Measurements from ENCODE around the gene ZNF101.
"Not testable (repeated sequence)": the region's sequence is repeated elsewhere in the genome, so short reads cannot be mapped to it uniquely, and the experiment has no call there.

ZNF101 gene

DNA sequence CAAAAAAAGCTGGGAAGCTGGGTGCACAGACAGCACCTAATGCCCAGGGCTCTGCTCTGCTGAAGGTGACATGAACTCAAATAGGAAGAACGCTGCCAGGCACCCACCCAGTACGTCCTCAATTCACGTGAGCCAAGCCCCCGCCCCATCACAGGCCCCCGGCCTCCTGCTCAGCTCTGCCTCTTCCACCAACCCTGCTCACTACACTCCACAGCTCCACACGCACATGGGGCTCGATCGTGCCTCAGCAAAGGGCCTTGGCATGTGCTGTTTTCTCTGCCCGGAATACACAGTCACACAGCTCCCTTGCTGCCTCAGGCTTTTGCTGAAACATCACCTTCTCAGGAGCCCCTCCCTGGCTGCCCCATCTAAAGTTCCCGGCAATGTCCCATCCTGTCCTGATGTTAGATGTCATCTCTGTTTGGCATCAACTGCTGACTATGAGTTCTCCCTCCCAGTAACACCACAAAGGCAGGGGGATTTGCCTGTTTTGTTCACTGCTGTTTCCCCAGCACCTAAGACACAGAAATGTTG is 7.4 kb upstream of the ZNF101 start:
- Mint-ChIP-seq H3K9me3 (no peaks in the 10 kb centered on the region), H3K27me3 (no peaks in the 10 kb centered on the region), H3K27ac (peak overlapping the region; percentile 89 to 97), H3K36me3 (ENCODE audit: insufficient read depth) (peaks cover 69% of the 10 kb centered on the region), H3K4me1 (ENCODE audit: low read depth in 2 of 2) (peaks cover 24 to 27% of the 10 kb centered on the region in 2 donors), H3K4me3 (peak overlapping the region; percentile 72 to 84)
- ATAC-seq (replicated peaks) (no peak), DNase-seq (no peak)

DNA sequence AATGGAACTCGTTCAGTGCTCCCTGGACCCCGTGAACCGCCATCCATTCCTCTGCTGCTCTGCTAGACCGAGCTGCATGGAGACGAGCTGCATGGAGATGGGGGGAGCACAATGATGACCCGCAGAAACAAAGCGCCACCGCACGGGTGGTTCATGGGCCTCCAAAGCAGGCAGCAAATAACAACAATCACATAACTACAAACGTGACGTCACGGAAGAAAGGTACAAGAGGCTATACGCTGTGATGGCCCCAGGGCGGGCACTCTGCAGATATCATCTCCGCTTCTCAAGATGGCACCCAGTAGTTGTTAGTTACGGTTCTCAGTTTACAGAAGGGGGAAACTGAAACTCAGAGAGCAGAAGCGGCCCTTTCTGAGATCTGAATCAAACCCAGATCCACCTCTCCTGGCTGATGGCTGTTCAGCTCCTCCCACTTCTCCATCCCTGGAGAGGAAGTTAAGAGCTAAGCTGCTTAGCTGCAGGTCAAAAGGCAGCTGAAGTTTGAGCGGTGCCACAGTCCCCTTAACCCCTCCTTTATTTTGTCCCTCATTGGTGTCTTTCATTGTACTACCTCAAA is 6.9 kb upstream of the ZNF101 start:
- ATAC-seq (replicated peaks) (peak; percentile 28), DNase-seq (peak; percentile 50 to 62 (median 52))
- Mint-ChIP-seq H3K9me3 (no peaks in the 10 kb centered on the region), H3K4me3 (peak overlapping the region; percentile 72 to 84), H3K27me3 (no peaks in the 10 kb centered on the region), H3K4me1 (ENCODE audit: low read depth in 2 of 2) (peaks cover 26 to 27% of the 10 kb centered on the region in 2 donors), H3K36me3 (ENCODE audit: insufficient read depth) (peaks cover 67% of the 10 kb centered on the region), H3K27ac (peak overlapping the region; percentile 89 to 97)

DNA sequence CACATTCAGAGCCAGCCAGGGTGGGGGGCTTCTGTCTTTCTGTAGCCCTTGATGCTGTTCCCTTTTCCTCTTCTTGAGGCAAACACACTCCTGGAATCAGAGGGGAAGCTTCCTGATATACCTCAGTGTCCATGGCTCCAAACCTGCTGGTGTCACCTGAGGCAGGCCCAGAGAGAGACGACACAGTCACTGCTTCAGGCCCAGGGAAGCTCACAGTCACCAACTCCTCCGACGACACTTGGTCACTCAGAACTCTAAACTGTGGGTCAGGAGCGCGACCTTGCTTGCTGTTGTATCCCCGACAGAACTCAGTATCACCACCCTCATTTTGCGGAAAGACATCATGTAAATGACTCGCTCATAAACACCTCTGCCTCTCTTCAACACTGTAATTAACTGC is 6.3 kb upstream of the ZNF101 start:
- ATAC-seq (replicated peaks) = no peak
- Mint-ChIP-seq H3K27me3 (no peaks in the 10 kb centered on the region), H3K4me1 (ENCODE audit: low read depth in 2 of 2) (peaks cover 26 to 27% of the 10 kb centered on the region in 2 donors), H3K9me3 (no peaks in the 10 kb centered on the region), H3K4me3 (peak overlapping the region; percentile 72 to 84), H3K36me3 (ENCODE audit: insufficient read depth) (peaks cover 68% of the 10 kb centered on the region), H3K27ac (peak overlapping the region; percentile 89 to 97)
- no peak for DNase-seq

DNA sequence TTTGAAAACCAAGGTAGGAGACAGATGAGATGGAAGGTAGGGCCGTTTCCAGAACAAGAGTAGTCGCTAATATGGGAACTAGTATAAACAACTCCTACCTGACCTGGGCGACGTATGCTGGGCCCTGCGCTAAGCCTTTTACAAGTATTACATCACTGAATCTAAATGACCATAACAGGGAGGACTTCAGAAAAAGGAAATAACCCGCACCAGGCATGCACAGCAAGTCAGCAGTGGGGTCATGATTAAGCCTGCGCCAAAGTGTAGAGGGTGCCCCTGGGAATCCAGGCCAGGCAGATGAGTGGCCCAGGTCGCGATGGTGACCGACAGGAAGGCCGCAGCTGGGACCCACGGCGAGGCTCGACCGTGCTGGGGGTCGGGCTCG is 5.8 kb upstream of the ZNF101 start:
- ATAC-seq (replicated peaks) = peak; percentile 0
- no peak for DNase-seq
- no peaks in the 10 kb centered on the region for H3K9me3 Mint-ChIP-seq

DNA sequence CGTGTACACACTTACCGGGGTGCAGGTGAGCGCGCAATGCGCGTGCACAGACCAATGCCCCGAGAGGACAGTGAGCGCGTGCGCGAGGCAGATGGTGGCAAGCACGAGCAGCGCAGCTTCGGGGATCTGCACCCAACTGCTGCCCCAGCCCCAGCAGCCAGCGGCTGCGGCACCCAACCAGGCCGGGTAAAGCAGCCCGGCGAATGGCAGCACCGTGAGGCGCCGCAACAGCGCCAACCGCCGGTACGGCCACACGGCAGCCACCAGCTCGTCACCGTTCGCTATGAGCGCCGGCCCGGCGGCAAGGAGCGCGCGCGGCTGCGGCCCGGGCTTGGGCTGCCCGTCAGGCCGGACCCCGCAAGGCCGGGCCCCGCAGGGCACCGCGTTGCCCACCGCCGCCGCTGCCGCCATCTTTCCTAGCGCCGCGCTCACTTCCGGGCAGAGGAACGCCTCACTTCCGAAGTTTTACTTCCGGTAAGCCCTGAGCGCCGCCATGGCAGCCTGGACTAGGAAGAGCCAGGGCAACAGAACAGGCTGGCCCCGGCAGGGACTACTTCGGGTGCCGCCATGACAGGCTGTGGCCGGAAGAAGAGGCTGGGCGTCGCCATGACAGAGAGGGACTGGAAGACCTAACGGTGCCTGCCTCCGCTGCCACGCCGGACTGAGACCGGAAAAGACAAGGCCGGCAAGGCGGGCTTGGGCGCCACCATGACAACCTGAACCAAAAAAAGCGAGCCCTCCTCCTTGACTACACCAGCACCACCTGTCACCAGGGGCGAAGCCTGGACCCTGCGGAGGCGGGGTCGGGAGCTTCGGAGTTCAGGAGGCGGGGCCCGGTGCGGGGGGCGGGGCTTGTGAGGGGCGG is 5.2 kb upstream of the ZNF101 start, which contains the start of gene ATP13A1:
Gene ATP13A1 (minus strand): TSS at position 421 of the 865 bp plus-strand sequence. CDS start 10 bp downstream, at position 411.
- H3K27ac Mint-ChIP-seq = peak within 1 kb of the TSS; percentile 89 to 97
- peak within 1 kb of the TSS; percentile 72 to 84 for H3K4me3 Mint-ChIP-seq
- peak; percentile 92 to 94 (median 93) for DNase-seq
- peaks cover 67% of the 10 kb centered on the region for H3K36me3 Mint-ChIP-seq (ENCODE audit: insufficient read depth)
- ATAC-seq (replicated peaks) = peak; percentile 71
- no peaks in the 10 kb centered on the region for H3K27me3 Mint-ChIP-seq
- H3K4me1 Mint-ChIP-seq (ENCODE audit: low read depth in 2 of 2) = peaks cover 28 to 36% of the 10 kb centered on the region in 2 donors
- H3K9me3 Mint-ChIP-seq = no peaks in the 10 kb centered on the region

More for the DNA sequence above, 5.8 kb upstream of the ZNF101 start:
- Mint-ChIP-seq H3K27ac (peak overlapping the region; percentile 89 to 97), H3K27me3 (no peaks in the 10 kb centered on the region), H3K4me1 (ENCODE audit: low read depth in 2 of 2) (peaks cover 26 to 30% of the 10 kb centered on the region in 2 donors), H3K36me3 (ENCODE audit: insufficient read depth) (peaks cover 67% of the 10 kb centered on the region), H3K4me3 (peak overlapping the region; percentile 72 to 84)

DNA sequence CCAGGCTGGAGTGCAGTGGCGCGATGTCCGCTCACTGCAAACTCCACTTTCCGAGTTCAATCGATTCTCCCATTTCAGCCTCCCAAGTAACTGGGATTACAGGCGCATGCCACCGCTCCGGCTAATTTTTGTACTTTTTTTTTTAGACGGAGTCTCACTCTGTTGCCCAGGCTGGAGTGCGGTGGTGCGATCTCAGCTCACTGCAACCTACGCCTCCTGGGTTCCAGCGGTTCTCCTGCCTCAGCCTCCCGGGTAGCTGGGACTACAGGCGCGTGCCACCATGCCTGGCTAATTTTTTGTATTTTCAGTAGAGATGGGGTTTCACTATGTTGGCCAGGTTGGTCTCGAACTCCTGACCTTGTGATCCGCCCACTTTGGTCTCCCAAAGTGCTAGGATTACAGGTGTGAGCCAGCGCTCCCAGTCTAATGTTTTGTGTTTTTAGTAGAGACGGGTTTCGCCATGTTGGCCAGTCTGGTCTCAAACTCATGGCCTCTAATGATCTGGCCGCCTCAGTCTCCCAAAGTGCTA is 3.2 kb upstream of the ZNF101 start:
- not testable (repeated sequence) for H3K9me3 Mint-ChIP-seq; ATAC-seq (replicated peaks); DNase-seq; H3K27ac Mint-ChIP-seq; H3K27me3 Mint-ChIP-seq
- Mint-ChIP-seq H3K36me3 (ENCODE audit: insufficient read depth) (peaks cover 68% of the 10 kb centered on the region), H3K4me1 (ENCODE audit: low read depth in 2 of 2) (peaks cover 38 to 46% of the 10 kb centered on the region in 2 donors), H3K4me3 (peak overlapping the region in 1 of 2 donors; percentile 46)

DNA sequence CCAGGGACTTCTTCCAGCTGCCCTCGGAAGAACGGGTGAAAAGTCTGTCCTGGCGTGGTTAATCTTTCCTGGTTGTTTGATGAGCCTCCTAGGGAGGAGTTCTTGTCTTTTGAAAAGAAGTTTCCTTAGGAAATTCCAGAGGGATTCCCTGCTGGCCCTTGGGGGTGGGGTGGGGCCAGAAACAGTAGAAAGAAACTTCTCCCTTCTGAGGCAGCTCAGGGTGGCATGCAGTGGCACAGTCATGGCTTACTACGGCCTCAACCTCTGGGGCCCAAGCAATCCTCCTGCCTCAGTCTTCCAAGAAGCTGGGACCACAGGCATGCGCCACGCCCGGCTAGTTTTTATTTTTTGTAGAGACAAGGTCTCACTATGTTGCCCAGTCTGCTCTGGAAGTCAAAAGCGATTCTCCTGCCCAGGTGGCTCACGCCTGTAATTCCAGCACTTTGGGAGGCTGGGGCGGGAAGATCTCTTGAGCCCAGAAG is 1.5 kb downstream of the ZNF101 start:
- Mint-ChIP-seq H3K9me3 (no peaks in the 10 kb centered on the region), H3K27me3 (no peaks in the 10 kb centered on the region), H3K4me1 (ENCODE audit: low read depth in 2 of 2) (peaks cover 29 to 44% of the 10 kb centered on the region in 2 donors), H3K27ac (peak overlapping the region; percentile 84 to 95), H3K36me3 (ENCODE audit: insufficient read depth) (peaks cover 76% of the 10 kb centered on the region), H3K4me3 (peak overlapping the region; percentile 80 to 98)
- DNase-seq (no peak), ATAC-seq (replicated peaks) (no peak)

DNA sequence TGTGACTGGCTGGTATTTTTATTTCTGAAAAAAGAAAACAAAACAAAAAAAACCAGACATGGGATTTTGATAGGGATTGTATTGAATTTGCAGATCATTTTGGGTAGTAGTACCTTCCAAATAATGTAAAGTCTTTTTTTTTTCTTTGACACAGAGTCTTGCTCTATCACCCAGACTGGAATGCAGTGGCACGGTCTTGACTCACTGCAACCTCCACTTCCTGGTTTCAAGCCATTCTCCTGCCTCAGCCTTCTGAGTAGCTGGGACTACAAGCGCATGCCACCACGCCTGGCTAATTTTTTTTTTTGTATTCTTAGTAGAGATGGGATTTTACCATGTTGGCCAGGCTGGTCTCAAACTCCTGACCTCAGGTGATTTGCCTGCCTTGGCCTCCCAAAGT is 4.2 kb downstream of the ZNF101 start:
- Mint-ChIP-seq H3K27me3 (no peaks in the 10 kb centered on the region), H3K9me3 (peaks cover 0 to 3% of the 10 kb centered on the region in 2 donors), H3K27ac (peak overlapping the region; percentile 55 to 58), H3K36me3 (ENCODE audit: insufficient read depth) (peaks cover 88% of the 10 kb centered on the region), H3K4me3 (peak overlapping the region; percentile 52 to 62), H3K4me1 (ENCODE audit: low read depth in 2 of 2) (peaks cover 40 to 63% of the 10 kb centered on the region in 2 donors)
- no peak for DNase-seq
- ATAC-seq (replicated peaks) = no peak

DNA sequence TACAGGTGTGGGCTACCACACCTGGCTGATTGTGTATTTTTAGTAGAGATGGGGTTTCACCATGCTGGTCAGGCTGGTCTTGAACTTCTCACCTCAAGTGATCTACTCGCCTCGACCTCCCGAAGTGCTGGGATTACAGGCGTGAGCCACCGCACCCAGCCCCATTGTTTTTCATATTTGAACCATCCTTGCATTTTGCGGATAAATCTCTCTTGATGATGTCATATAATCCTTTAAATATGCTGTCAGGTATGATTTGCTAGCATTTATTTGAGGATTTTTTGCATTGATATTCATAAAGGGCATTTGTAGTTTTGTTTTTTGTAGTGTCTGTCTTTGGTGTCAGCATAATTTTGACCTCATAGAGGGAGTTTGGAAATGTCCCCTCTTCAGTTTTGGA is 5.7 kb downstream of the ZNF101 start:
- peaks cover 0 to 3% of the 10 kb centered on the region in 2 donors for H3K9me3 Mint-ChIP-seq
- H3K36me3 Mint-ChIP-seq (ENCODE audit: insufficient read depth) = peaks cover 90% of the 10 kb centered on the region
- DNase-seq = no peak
- H3K4me1 Mint-ChIP-seq (ENCODE audit: low read depth in 2 of 2) = peaks cover 38 to 60% of the 10 kb centered on the region in 2 donors
- peak overlapping the region; percentile 21 to 33 for H3K4me3 Mint-ChIP-seq
- peak overlapping the region; percentile 54 to 74 for H3K27ac Mint-ChIP-seq
- no peak for ATAC-seq (replicated peaks)
- no peaks in the 10 kb centered on the region for H3K27me3 Mint-ChIP-seq

DNA sequence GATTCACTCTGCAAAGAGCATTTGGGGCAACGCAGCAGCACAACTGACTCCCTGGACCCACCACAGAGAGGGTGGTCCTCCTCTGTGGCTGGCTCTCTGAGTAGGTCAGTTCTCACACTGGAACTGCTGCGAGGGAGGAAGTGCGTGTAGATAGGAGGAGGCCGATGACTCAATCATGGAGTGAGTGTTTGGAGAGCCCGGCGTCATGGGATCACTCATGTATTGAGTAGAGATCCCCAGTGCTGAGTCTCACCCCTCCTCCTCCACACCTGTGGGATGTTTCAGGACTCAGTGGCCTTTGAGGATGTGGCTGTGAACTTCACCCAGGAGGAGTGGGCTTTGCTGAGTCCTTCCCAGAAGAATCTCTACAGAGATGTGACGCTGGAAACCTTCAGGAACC is 8.9 kb downstream of the ZNF101 start:
- Mint-ChIP-seq H3K27ac (peak overlapping the region; percentile 60 to 84), H3K9me3 (peaks cover 0 to 3% of the 10 kb centered on the region in 2 donors), H3K36me3 (ENCODE audit: insufficient read depth) (peaks cover 86% of the 10 kb centered on the region), H3K27me3 (no peaks in the 10 kb centered on the region), H3K4me3 (peak overlapping the region in 1 of 2 donors; percentile 46), H3K4me1 (ENCODE audit: low read depth in 2 of 2) (peaks cover 19 to 36% of the 10 kb centered on the region in 2 donors)
- ATAC-seq (replicated peaks) (no peak), DNase-seq (no peak)

DNA sequence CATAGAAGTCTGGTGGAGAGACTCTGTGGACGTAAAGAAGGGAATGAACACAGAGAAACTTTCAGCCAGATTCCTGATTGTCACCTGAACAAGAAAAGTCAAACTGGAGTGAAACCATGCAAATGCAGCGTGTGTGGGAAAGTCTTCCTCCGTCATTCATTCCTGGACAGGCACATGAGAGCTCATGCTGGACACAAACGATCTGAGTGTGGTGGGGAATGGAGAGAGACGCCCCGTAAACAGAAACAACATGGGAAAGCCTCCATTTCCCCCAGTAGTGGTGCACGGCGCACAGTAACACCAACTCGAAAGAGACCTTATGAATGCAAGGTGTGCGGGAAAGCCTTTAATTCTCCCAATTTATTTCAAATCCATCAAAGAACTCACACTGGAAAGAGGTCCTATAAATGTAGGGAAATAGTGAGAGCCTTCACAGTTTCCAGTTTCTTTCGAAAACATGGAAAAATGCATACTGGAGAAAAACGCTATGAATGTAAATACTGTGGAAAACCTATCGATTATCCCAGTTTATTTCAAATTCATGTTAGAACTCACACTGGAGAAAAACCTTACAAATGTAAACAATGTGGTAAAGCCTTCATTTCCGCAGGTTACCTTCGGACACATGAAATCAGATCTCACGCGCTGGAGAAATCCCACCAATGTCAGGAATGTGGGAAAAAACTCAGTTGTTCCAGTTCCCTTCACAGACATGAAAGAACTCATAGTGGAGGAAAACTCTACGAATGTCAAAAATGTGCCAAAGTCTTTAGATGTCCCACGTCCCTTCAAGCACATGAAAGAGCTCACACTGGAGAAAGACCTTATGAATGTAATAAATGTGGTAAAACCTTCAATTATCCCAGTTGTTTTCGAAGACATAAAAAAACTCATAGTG is 10.8 kb downstream of the ZNF101 start:
- Mint-ChIP-seq H3K27me3 (no peaks in the 10 kb centered on the region), H3K4me1 (ENCODE audit: low read depth in 2 of 2) (peaks cover 19 to 30% of the 10 kb centered on the region in 2 donors), H3K36me3 (ENCODE audit: insufficient read depth) (peaks cover 76% of the 10 kb centered on the region), H3K4me3 (no peak overlapping the region), H3K9me3 (peaks cover 5 to 6% of the 10 kb centered on the region in 2 donors), H3K27ac (peak overlapping the region in 1 of 2 donors; percentile 38)
- no peak for DNase-seq
- ATAC-seq (replicated peaks) = no peak

DNA sequence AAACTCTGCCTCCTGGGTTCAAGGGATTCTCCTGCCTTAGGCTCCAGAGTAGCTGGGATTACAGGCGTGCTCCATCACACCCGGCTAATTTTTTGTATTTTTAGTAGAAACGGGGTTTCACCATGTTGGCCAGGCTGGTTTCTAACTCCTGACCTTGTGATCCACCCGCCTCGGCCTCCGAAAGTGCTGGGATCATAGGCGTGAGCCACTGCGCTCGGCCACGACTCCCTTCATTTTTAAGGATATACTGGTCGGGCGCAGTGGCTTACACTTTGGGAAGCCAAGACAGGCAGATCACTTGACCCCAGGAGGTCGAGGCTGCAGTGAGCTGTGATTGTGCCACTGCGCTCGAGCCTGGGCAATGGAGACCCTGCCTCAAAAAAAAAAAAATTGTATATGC is 17.5 kb downstream of the ZNF101 start:
- H3K27ac Mint-ChIP-seq; ATAC-seq (replicated peaks); H3K9me3 Mint-ChIP-seq; H3K4me3 Mint-ChIP-seq; H3K27me3 Mint-ChIP-seq; H3K4me1 Mint-ChIP-seq (ENCODE audit: low read depth in 2 of 2); DNase-seq: not testable (repeated sequence)
- peaks cover 23% of the 10 kb centered on the region for H3K36me3 Mint-ChIP-seq (ENCODE audit: insufficient read depth)

Measured in effector memory CD8-positive, alpha-beta T cell (primary cell).